K562 (cell line): ENCODE data around the gene AIG1. TPM values are rescaled to one million over a fixed set of nuclear protein-coding genes. Genes with fewer than 3 reads are reported as not detected.

Experiments
- CEBPG ChIP-seq, 3 experiments: fragments of 200-800 bp in 1 of 3; sonication (Bioruptor generic) in 1 of 3; sonication (generic) in 1 of 3; formaldehyde crosslinking in 1 of 3; IDR thresholded peaks in 2 of 3; conservative IDR thresholded peaks in 1 of 3; 2 replicates each; pipeline versions ENCODE4 v1.6.1 to v1.8.0; 2016 to 2022; ENCODE audit warnings: missing compliant biosample characterization in 2 of 3, missing genetic modification characterization in 2 of 3, mild to moderate bottlenecking in 1 of 3, missing genetic modification reagents in 1 of 3
- CREB5 ChIP-seq: fragments of 250-450 bp; sonication (Bioruptor Pico); IDR thresholded peaks from 2 replicates; pipeline ENCODE4 v1.5.0; 2020; ENCODE audit warnings: mild to moderate bottlenecking
- DMBX1 ChIP-seq: fragments of 250-450 bp; sonication (Bioruptor Pico); IDR thresholded peaks from 2 replicates; pipeline ENCODE4 v1.8.0; 2022; ENCODE audit warnings: inconsistent platforms, mild to moderate bottlenecking, moderate library complexity, borderline replicate concordance
- ETV1 ChIP-seq: fragments of 450-650 bp; conservative IDR thresholded peaks from 2 replicates; pipeline ENCODE4 v1.6.1; 2016; ENCODE audit warnings: missing genetic modification characterization, control low read depth, low read depth, missing compliant biosample characterization
- MECOM ChIP-seq: fragments of 250-450 bp; sonication (Bioruptor Pico); IDR thresholded peaks from 2 replicates; pipeline ENCODE4 v1.8.0; 2022; ENCODE audit warnings: inconsistent platforms
- MEF2A ChIP-seq: IDR thresholded peaks from 2 replicates; pipeline ENCODE4 v1.6.1; 2011; ENCODE audit warnings: low read depth, mild to moderate bottlenecking, low read length, moderate library complexity; ENCODE audit not compliant: control insufficient read depth
- MITF ChIP-seq: IDR thresholded peaks from 2 replicates; pipeline ENCODE4 v1.6.1; 2014; ENCODE audit warnings: antibody characterized with exemption
- NR1H2 ChIP-seq: sonication (generic); formaldehyde crosslinking; IDR thresholded peaks from 2 replicates; pipeline ENCODE4 v1.4.0; 2020; ENCODE audit warnings: mild to moderate bottlenecking, missing genetic modification reagents
- RFX7 ChIP-seq: fragments of 250-450 bp; sonication (Bioruptor Pico); IDR thresholded peaks from 2 replicates; pipeline ENCODE4 v1.5.1; 2021; ENCODE audit warnings: mild to moderate bottlenecking
- TBL1XR1 ChIP-seq, 2 experiments: IDR thresholded peaks; 2 replicates each; pipeline ENCODE4 v1.6.1; 2012; ENCODE audit warnings: improper control_type of control experiment in 2 of 2, low read length in 2 of 2, mild to moderate bottlenecking in 1 of 2
- TCFL5 ChIP-seq: fragments of 250-450 bp; sonication (Bioruptor Pico); conservative IDR thresholded peaks from 2 replicates; pipeline ENCODE4 v1.6.1; 2021; ENCODE audit warnings: mild to moderate bottlenecking, moderate library complexity, matching md5 sums
- ZNF239 ChIP-seq: fragments of 250-450 bp; sonication (Bioruptor Pico); IDR thresholded peaks from 2 replicates; pipeline ENCODE4 v1.4.0; 2020; ENCODE audit warnings: mild to moderate bottlenecking
- polyA plus RNA-seq, 8 experiments: library from polyadenylated mRNA; depleted of rRNA in 4 of 8; stranded (reverse) in 5 of 8; unstranded in 3 of 8; fragments of >200 nt; fragmentation: Nextera tagmentation in 2 of 8; fragmentation: Illumina TruSeq in 1 of 8; extraction: Ambion mirVana in 2 of 8; extraction: Trizol in 1 of 8; gene quantifications; 2 replicates each; pipeline versions ENCODE4 v1.2.1 to v1.2.3, GENCODE V29; 2011 to 2014; ENCODE audit warnings: inconsistent platforms in 1 of 8, missing spikeins in 1 of 8
- total RNA-seq, 7 experiments: library from RNA; depleted of rRNA in 6 of 7; stranded (reverse); fragments of >200 nt in 6 of 7; fragmentation: Illumina TruSeq in 2 of 7; extraction: Trizol in 2 of 7; gene quantifications; 2 replicates each; pipeline versions ENCODE4 v1.2.1 to v1.2.3, GENCODE V29; 2011 to 2021; ENCODE audit warnings: low replicate concordance in 1 of 7
- TF ChIP-seq, protein P1 (sequence below): sonication (generic); formaldehyde crosslinking; IDR thresholded peaks from 2 replicates; pipeline ENCODE4 v1.8.0; 2022; ENCODE audit warnings: mild to moderate bottlenecking, missing genetic modification reagents
- TF ChIP-seq, protein P2 (sequence below): fragments of 450-650 bp; IDR thresholded peaks from 2 replicates; pipeline ENCODE4 v1.6.1; 2018; ENCODE audit warnings: mild to moderate bottlenecking, low read depth; ENCODE audit not compliant: partially characterized antibody

Gene AIG1
- total and polyA plus RNA-seq, 9 of the 15 experiments (the other 6 are each of a cell fraction or from before 2014, with no cell fraction given) = 74.8 to 333 (median 127) TPM

- TF ChIP-seq MITF (peak; percentile 78), RFX7 (CRISPR knock-in tag) (peak; percentile 82; the same call in 1 of the 2 replicates), NR1H2 (CRISPR knock-in tag) (no peak), CREB5 (CRISPR knock-in tag) (peak; percentile 88), TCFL5 (CRISPR knock-in tag) (peak; percentile 84), CEBPG (CRISPR knock-in tag; IDR thresholded peaks at IDR 0.05) (no peak; the same call in 1 of the 2 replicates), CEBPG (tag; conservative IDR thresholded peaks at IDR 0.05 in 1 of 2, IDR thresholded peaks at IDR 0.05 in 1 of 2) (peak; percentile 70 to 93), MEF2A (no peak), DMBX1 (CRISPR knock-in tag) (peak; percentile 93), ZNF239 (CRISPR knock-in tag) (peak; percentile 87), TBL1XR1 (IDR thresholded peaks at IDR 0.05; ENCODE audit: low read length in 2 of 2) (peak in 1 of 2 experiments; percentile 38; a peak in 1 of 4 replicates), ETV1 (tag) (peak; percentile 32), MECOM (CRISPR knock-in tag) (peak; percentile 84)
- TF ChIP-seq, protein P1, sequence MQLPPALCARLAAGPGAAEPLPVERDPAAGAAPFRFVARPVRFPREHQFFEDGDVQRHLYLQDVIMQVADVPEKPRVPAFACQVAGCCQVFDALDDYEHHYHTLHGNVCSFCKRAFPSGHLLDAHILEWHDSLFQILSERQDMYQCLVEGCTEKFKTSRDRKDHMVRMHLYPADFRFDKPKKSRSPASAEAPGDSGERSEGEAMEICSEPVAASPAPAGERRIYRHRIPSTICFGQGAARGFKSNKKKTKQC = no peak
- TF ChIP-seq, protein P2, sequence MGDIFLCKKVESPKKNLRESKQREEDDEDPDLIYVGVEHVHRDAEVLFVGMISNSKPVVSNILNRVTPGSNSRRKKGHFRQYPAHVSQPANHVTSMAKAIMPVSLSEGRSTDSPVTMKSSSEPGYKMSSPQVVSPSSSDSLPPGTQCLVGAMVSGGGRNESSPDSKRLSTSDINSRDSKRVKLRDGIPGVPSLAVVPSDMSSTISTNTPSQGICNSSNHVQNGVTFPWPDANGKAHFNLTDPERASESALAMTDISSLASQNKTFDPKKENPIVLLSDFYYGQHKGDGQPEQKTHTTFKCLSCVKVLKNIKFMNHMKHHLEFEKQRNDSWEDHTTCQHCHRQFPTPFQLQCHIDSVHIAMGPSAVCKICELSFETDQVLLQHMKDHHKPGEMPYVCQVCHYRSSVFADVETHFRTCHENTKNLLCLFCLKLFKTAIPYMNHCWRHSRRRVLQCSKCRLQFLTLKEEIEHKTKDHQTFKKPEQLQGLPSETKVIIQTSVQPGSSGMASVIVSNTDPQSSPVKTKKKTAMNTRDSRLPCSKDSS = no peak
Observed at GRCh38 chr6:143064951-143065683, 4.4 kb downstream of the AIG1 start (continued).
